HG03565 (cell line): ENCODE measurements around the gene PHYHIPL.

Experiments used
- ATAC-seq: cut with Tn5 transposase; IDR thresholded peaks from one replicate; pipeline ENCODE4 v1.9.1; 2021; ENCODE audit warnings: mild to moderate bottlenecking, moderate library complexity; ENCODE audit not compliant: unreplicated experiment

The PHYHIPL gene

GRCh38 chr10:59245686-59246085 lies 69.2 kb downstream of the PHYHIPL start:
- ATAC-seq = no peak

- ATAC-seq = no peak
Measured at GRCh38 chr10:59252491-59252890, 76.0 kb downstream of the PHYHIPL start.

- no peak for ATAC-seq
Measured at GRCh38 chr10:59255463-59255862, 79.0 kb downstream of the PHYHIPL start.

GRCh38 chr10:59257224-59257623 lies 80.8 kb downstream of the PHYHIPL start:
- ATAC-seq = no peak

GRCh38 chr10:59258890-59259289 lies 82.4 kb downstream of the PHYHIPL start:
- ATAC-seq = no peak

- ATAC-seq = no peak
Measured at GRCh38 chr10:59265141-59265540, 88.7 kb downstream of the PHYHIPL start.

GRCh38 chr10:59266321-59266720 lies 89.9 kb downstream of the PHYHIPL start:
- no peak for ATAC-seq

GRCh38 chr10:59268460-59268859 lies 92.0 kb downstream of the PHYHIPL start:
- no peak for ATAC-seq

- ATAC-seq = no peak
Measured at GRCh38 chr10:59269651-59270050, 93.2 kb downstream of the PHYHIPL start.

- ATAC-seq = no peak
Measured at GRCh38 chr10:59270492-59270891, 94.0 kb downstream of the PHYHIPL start.

GRCh38 chr10:59271160-59271559 lies 94.7 kb downstream of the PHYHIPL start:
- ATAC-seq = no peak

- no peak for ATAC-seq
Measured at GRCh38 chr10:59272061-59272460, 95.6 kb downstream of the PHYHIPL start.

- ATAC-seq = no peak
Measured at GRCh38 chr10:59273445-59273844, 97.0 kb downstream of the PHYHIPL start.

- no peak for ATAC-seq
Measured at GRCh38 chr10:59276133-59276532, 99.7 kb downstream of the PHYHIPL start.

GRCh38 chr10:59276919-59277318 lies 100.5 kb downstream of the PHYHIPL start:
- no peak for ATAC-seq

GRCh38 chr10:59279476-59279875 lies 103.0 kb downstream of the PHYHIPL start:
- ATAC-seq = no peak

GRCh38 chr10:59279991-59280505 lies 103.6 kb downstream of the PHYHIPL start:
- no peak for ATAC-seq

GRCh38 chr10:59281861-59282260 lies 105.4 kb downstream of the PHYHIPL start:
- ATAC-seq = no peak

- no peak for ATAC-seq
Measured at GRCh38 chr10:59283456-59284091, 107.1 kb downstream of the PHYHIPL start.

- ATAC-seq = no peak
Measured at GRCh38 chr10:59284118-59284975, 107.9 kb downstream of the PHYHIPL start.

- no peak for ATAC-seq
Measured at GRCh38 chr10:59285073-59285472, 108.6 kb downstream of the PHYHIPL start.

- ATAC-seq = no peak
Measured at GRCh38 chr10:59285848-59286247, 109.4 kb downstream of the PHYHIPL start.
